Epithelial cell of esophagus (primary cell): Measurements from ENCODE around the gene COL4A5.

Experiments used
- DNase-seq: peaks from one replicate; pipeline ENCODE4 v3.0.0; 2010; ENCODE audit warnings: low read depth
- H3K4me3 ChIP-seq: 2 replicates; pipeline ENCODE4 v1.5.1; 2011; ENCODE audit warnings: mild to moderate bottlenecking, low read length, control low read depth
- TF ChIP-seq, protein P1 (sequence below): IDR thresholded peaks from 2 replicates; pipeline ENCODE4 v1.5.1; 2011; ENCODE audit warnings: low read depth, mild to moderate bottlenecking, low read length, control low read depth, inconsistent platforms; ENCODE audit not compliant: insufficient read depth; ENCODE audit errors: missing control alignments

Gene COL4A5

DNA sequence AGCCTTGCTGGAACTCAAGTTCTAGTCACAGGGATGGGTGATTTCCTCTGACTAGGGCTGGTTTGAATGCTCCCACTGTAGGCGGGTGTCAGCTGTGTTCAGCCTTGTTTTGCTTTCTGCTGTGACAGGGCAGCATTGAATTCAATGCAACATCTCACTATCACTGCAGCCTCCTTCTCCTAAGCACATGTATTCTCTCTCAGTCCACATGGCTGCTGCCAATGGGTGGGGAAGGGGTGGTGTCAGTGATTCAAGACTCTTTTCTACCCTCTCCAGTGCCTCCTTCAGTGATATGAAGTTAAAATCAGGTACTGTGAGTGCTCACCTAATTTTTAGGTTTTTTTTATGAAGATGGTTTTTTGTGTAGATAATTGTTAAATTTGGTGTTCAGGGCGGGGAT is 46.3 kb downstream of the COL4A5 start:
- no peak for DNase-seq
- TF ChIP-seq, protein P1, sequence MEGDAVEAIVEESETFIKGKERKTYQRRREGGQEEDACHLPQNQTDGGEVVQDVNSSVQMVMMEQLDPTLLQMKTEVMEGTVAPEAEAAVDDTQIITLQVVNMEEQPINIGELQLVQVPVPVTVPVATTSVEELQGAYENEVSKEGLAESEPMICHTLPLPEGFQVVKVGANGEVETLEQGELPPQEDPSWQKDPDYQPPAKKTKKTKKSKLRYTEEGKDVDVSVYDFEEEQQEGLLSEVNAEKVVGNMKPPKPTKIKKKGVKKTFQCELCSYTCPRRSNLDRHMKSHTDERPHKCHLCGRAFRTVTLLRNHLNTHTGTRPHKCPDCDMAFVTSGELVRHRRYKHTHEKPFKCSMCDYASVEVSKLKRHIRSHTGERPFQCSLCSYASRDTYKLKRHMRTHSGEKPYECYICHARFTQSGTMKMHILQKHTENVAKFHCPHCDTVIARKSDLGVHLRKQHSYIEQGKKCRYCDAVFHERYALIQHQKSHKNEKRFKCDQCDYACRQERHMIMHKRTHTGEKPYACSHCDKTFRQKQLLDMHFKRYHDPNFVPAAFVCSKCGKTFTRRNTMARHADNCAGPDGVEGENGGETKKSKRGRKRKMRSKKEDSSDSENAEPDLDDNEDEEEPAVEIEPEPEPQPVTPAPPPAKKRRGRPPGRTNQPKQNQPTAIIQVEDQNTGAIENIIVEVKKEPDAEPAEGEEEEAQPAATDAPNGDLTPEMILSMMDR, result no peak
- no peak overlapping the region for H3K4me3 ChIP-seq

DNA sequence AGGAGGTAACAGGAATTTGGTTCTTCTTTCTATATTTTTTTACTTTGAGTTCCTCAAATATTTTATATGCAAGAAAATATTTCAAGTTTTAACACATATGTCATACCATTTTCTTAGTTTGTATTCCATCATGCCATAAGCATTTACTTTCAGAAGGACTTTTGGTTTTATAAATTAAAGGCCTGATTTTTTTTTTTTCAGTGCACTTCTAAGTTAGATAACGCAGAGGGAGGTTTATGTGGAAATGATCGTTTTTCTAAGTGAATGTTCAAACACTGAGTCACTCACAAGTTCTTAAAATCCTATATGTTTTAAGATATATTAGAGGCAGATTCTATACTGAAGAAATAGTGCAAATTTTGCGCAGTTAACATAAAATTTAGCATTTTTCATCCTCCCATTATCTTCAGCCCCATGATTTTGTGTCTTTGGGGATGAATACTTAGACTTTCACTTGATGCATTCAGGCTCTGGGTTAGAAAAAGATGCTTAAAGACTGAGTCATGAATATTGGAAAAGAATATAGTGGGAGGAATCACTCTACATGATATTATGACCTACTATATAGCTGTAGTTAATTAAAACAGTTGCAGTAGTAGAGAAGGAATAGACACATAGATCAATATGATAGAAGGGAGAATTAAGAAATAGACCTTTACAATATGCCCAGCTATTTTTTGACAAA is 54.9 kb downstream of the COL4A5 start:
- TF ChIP-seq, protein P1, result no peak
- H3K4me3 ChIP-seq, result no peak overlapping the region
- no peak for DNase-seq

DNA sequence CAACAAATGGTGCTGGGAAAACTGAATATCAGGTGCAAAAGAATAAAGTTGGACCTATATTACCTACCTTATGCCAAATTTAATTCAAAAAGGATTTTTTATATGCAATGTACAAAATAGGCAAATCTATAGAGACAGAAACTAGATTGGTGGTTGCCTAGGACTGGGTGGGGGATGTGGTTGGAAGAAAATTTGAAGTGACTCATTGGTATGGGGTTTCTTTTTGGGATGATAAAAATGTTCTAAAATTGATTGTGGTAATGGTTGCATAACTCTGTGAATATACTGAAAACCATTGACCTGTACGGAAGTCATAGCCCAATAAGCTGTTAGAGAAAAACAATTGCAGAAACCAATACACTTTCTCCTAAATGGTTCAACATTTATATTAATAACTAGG is 72.1 kb downstream of the COL4A5 start:
- H3K4me3 ChIP-seq, result no peak overlapping the region
- TF ChIP-seq, protein P1, result no peak
- no peak for DNase-seq

DNA sequence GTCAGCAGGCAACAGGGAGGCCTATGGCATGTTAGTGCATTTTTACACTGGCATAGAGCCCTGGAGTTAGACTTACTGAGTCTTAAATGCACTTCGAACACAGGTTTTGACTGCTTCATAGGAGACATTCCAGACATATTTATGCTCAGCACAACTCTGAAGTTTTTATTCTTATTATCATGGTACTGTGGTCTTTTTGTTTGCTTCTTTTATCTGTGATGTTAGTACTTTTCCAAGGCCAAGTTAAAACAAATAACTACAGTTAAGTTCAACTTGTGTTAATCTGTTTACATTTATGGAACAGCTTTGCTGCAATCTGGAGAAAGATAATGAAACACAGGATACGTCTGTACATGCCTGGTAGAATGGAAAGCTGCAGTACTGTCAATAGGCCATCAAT is 76.5 kb downstream of the COL4A5 start:
- TF ChIP-seq, protein P1, result no peak
- H3K4me3 ChIP-seq, result no peak overlapping the region
- peak; percentile 30 for DNase-seq

DNA sequence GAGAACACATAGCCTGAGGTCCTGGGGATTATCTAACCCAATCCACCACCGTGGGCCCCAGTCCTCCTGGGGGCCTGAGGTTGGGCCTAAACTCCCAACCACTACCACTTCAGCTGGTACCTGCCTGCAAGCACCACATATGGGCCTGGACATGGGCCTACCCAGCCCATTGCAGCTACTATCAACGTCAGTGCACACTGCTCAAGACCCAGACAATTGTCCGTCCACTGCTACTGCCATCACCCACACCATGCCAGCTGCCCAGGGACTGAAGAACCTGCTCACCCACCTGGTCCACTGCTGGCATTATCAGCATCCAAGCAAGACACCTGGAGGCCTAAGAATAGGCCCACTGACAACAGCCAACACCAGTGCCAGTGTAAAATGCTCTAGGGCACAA is 88.1 kb downstream of the COL4A5 start:
- no peak for DNase-seq
- H3K4me3 ChIP-seq, result no peak overlapping the region
- TF ChIP-seq, protein P1, result no peak

DNA sequence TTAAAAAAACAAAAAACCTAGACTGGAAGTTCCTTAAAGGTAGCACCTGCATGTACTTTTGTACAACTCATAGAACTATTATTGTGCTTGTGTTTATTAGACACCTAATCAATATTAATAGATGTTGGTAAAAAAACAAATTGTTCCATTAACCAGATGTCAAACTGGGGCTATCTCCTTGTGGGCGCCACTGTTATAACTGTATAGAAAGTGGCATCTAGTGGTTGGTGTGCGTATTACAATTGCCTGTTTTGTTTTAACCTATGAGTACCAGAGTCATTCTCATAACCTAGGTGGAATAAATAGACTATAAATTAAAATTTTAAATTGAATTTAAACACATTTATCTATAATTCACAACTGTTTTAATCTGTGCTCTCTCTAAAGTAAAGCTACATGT is 97.4 kb downstream of the COL4A5 start:
- H3K4me3 ChIP-seq, result no peak overlapping the region
- peak; percentile 48 for DNase-seq
- TF ChIP-seq, protein P1, result peak; percentile 53

DNA sequence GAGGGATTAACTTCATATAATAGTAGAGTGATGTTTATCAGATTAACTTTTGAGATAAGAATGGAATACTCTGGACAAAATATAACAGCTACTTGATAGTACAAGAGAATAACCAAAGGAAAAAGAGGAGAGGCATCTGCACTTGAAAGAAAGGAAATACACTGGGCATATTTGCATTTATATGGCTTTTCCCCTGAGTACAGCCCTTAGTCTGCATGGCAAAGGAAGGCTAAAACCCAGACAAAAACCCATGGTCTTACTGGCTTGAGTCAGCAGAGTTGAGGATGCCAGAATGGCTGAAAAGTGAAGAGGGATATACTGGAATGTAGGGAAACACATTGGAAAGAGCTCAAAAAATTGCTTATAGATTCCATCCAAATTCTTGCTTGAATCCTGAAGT is 101.6 kb downstream of the COL4A5 start:
- TF ChIP-seq, protein P1, result no peak
- no peak overlapping the region for H3K4me3 ChIP-seq
- DNase-seq, result no peak
